GM12891 (cell line): ENCODE measurements around the gene SHMT1.
"Not testable (repeated sequence)": the region's sequence is repeated elsewhere in the genome, so short reads cannot be mapped to it uniquely, and the experiment has no call there.

ENCODE experiments used
- DNase-seq: peaks from one replicate; pipeline ENCODE4 v3.0.0; 2011; ENCODE audit warnings: low spot score; ENCODE audit not compliant: insufficient read length
- FAIRE-seq: peaks from 2 replicates; lab custom pipeline; 2011; peaks lifted over from hg19 to GRCh38; lab: Jason Lieb, UNC
- PAX5 ChIP-seq: IDR thresholded peaks from 2 replicates; pipeline ENCODE4 v1.6.1; 2011; ENCODE audit warnings: low read length, moderate library complexity, mild to moderate bottlenecking; ENCODE audit not compliant: insufficient read depth, severe bottlenecking
- POLR2A ChIP-seq: IDR thresholded peaks from 2 replicates; pipeline ENCODE4 v1.6.1; 2011; ENCODE audit warnings: low read depth, low read length, control low read depth
- POLR2AphosphoS5 ChIP-seq: IDR thresholded peaks from 2 replicates; pipeline ENCODE4 v1.6.1; 2011; ENCODE audit warnings: low read depth, low read length, control low read depth
- POU2F2 ChIP-seq: IDR thresholded peaks from 2 replicates; pipeline ENCODE4 v1.6.1; 2011; ENCODE audit warnings: low read depth, mild to moderate bottlenecking, control low read depth, low read length, moderate library complexity
- SPI1 ChIP-seq: IDR thresholded peaks from 2 replicates; pipeline ENCODE4 v1.6.1; 2011; ENCODE audit warnings: low read depth, low read length, control low read depth
- TAF1 ChIP-seq: IDR thresholded peaks from 2 replicates; pipeline ENCODE4 v1.6.1; 2011; ENCODE audit warnings: low read depth, low read length, control low read depth

The SHMT1 gene

DNA sequence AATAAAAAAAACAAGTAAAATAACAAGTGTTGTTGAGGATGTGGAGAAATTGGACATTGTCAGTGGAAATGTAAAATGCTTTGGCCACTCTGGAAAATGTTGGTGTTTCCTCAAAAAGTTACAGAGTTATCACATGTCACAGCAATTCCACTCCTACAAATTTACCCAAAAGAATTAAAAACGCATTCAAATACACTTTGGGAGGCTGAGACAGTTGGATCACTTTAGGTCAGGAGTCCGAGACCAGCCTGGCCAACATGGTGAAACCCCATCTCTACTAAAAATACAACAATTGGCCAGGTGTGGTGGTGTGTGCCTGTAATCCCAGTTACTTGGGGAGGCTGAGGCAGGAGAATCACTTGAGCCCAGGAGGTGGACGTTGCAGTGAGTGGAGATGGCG, 54.1 kb downstream of the SHMT1 start:
- FAIRE-seq = no peak
- TF ChIP-seq POU2F2 (no peak), POLR2AphosphoS5 (no peak), PAX5 (no peak), POLR2A (no peak), TAF1 (no peak), SPI1 (no peak)

DNA sequence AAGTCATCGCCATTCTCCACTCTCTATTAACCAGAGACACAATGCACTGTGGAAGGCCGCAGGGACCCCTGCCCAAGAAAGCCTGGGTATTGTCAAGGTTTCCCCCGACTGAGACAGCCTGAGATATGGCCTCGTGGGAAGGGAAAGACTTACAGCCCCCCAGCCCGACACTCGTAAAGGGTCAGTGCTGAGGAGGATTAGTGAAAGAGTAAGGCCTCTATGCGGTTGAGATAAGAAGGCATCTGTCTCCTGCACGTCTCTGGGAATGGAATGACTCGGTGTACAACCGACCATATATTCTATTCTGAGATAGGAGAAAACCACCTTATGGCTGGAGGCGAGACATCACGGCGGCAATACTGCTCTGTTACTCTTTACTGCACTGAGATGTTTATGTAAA, 60.1 kb downstream of the SHMT1 start:
- FAIRE-seq = not testable (repeated sequence)

More for the DNA sequence above, 54.1 kb downstream of the SHMT1 start:
- DNase-seq = no peak

DNA sequence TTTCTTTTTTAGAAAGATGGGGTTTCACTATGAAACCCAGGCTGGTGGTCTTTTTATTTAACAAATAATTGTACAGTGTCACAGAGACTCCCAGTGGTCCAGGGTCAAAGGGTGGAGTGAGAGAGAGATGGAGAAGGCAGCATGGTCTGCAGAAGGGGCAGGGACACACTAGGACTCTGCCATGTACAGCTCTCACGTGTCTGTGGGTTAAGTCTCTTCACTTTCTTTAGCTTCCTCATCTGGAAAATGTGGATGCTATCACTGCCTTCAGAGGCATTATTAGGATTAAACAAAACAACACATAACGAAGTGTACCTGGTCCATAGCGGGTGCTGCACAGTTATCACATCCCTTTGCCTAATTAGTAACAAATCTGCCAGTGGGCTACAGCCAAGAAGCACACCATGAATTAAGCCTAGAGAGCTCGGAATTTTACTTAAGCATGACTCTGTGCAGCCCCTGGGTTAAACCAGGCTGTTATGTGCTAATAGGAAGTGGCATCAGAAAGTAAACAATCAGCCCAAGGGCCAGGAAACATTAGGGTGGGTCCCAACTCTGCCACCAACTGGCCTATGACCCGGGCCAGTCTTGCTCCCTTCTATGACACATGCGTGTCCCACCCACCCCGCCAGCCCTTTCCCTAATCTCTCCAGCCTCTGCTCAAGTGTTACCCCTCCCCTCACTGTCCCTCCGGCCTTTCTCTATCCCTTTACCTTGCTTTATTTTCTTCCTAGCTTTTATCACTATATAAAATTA, 62.4 kb downstream of the SHMT1 start:
- FAIRE-seq (no peak), DNase-seq (no peak)
- TF ChIP-seq POU2F2 (no peak), SPI1 (no peak), POLR2A (no peak), POLR2AphosphoS5 (no peak)

More for the DNA sequence above, 60.1 kb downstream of the SHMT1 start:
- DNase-seq = not testable (repeated sequence)

DNA sequence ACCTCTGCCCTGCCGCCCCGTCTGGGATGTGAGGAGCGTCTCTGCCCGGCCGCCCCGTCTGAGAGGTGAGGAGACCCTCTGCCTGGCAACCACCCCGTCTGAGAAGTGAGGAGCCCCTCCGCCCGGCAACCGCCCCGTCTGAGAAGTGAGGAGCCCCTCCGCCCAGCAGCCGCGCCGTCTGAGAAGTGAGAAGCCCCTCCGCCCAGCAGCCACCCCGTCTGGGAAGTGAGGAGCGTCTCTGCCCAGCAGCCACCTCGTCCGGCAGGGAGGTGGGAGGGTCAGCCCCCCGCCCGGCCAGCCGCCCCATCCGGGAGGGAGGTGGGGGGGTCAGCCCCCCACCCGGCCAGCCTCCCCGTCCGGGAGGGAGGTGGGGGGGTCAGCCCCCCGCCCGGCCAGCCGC, 65.3 kb downstream of the SHMT1 start:
- not testable (repeated sequence) for FAIRE-seq, DNase-seq

DNA sequence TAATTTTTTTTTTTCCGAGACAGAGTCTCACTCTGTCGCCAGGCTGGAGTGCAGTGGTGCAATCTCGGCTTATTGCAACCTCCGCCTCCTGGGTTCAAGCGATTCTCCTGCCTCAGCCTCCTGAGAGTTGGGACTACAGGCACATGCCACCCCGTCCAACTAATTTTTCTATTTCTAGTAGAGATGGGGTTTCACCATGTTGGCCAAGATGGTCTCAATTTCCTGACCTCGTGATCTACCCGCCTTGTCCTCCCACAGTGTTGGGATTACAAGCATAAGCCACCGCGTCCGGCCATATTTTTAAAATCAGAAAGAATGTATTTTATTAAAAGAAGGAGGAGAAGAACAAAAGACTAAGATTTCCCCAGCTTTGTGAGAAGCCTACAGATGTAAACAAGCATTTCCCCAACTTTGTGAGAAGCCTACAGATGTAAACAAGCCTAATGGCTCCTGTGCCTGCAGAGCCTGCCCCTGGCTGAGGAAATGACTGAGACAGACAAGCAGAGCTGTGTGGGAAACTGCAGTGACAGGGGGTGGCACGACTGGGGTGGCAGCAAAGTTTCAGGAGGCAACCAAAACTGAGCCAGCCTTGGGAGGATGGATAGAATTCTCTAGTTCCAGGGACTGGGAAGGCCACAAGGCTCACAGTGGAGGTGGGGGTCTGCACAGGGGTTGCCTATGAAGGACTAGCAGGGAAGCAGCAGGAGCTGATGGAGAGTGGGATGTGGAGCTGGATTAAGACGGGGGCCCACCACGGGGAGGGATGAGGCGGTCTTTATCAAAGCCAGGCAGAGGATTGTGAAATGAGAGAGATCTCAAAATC, 71.4 kb downstream of the SHMT1 start:
- DNase-seq (no peak), FAIRE-seq (no peak)
- TF ChIP-seq POLR2AphosphoS5 = no peak
- no peak for TF ChIP-seq POLR2A
- no peak for TF ChIP-seq TAF1
- no peak for TF ChIP-seq PAX5
- no peak for TF ChIP-seq POU2F2
- no peak for TF ChIP-seq SPI1

DNA sequence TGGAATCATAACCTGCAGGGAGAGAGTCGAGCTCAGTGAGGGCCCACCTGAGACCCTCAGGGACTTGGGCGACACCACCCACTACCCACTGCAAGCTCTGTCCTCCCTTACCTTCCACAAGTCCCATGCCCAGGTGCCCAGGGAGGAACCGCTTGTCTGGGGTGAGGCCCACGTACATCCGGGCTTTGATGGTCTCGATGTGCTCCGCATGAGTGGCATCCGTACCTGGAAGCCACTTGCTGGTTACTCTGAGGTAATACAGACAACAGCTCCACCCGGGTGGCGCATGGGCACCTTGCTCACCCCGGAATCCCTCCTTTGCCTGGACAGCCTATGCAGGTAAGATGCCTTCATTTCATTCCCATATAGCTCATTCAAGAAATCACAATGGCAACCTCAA, 78.1 kb downstream of the SHMT1 start:
- TF ChIP-seq PAX5 = no peak
- TF ChIP-seq SPI1 = no peak
- no peak for TF ChIP-seq POU2F2
- TF ChIP-seq POLR2A = no peak
- no peak for TF ChIP-seq POLR2AphosphoS5
- TF ChIP-seq TAF1 = no peak
- DNase-seq (no peak), FAIRE-seq (no peak)

DNA sequence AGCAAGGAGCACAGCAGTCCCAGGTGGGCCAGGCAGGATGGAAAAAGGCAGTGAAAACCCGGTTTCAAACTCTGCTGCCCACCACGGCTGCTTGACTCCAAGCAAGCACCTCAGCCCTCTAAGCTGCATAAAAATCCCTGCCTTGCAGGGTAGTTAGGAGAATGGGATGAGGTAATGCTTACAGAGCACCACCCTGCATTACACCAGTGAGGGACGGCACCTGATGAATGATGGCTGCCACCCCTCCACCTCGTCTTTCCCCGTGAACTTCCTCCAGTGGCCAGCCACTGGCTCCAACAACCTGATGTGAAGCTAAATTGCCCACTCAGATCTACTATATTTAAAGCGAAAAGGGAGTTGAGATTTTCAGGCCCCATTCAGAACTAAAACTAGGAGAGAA, 81.6 kb downstream of the SHMT1 start:
- no peak for TF ChIP-seq POLR2AphosphoS5
- no peak for TF ChIP-seq POU2F2
- TF ChIP-seq SPI1 = no peak
- no peak for TF ChIP-seq PAX5
- TF ChIP-seq TAF1 = no peak
- no peak for TF ChIP-seq POLR2A
- FAIRE-seq (no peak), DNase-seq (no peak)

DNA sequence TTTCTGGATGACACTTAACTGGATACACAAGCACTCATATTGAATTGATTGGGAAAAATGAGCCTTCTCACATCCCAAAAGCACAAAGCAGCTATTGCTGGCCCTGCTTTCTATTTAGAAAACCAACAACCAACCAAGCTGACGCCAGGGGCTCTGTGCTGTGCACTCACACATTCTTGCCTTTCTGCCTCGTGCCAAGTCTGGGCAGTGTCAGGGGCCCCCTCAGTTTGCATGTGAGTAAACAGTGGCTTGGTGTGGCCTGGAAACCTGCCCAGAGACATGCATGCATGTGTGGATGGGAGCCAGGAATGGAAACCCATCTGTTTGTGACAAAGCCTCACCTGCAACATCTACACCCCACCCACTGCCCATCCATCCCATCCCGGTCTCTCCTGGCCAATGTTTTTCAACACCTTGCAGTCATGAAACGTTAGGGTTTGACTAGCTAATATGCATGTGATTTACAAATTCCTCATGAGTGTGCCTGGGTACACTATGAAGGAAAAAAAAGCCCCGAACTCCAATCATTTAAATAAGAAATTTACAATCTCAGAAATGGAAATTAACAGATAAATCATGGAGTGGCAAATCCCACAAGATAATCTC, 82.5 kb downstream of the SHMT1 start:
- no peak for TF ChIP-seq POU2F2
- no peak for TF ChIP-seq TAF1
- no peak for TF ChIP-seq SPI1
- no peak for TF ChIP-seq PAX5
- no peak for TF ChIP-seq POLR2AphosphoS5
- TF ChIP-seq POLR2A = no peak
- no peak for FAIRE-seq

DNA sequence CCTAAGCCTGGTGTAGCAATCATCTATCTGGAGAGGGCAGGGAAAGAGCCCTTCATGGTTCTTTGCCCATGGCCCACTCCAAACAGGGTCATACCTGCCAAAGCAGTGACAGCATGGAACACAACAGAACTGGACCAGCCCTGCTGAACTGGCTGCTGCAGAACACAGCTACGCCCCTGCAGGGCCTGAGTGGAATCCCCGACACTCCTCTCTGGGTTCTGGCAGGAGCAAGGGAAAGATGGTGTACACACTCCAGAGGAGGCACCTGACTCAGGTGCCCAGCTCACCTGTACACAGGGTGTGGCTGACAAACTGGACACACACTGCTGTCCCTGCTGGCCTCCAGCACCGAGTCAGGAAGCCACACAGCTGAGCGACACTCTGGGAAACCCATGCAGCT, 83.1 kb downstream of the SHMT1 start:
- FAIRE-seq = no peak
- no peak for DNase-seq
- no peak for TF ChIP-seq POU2F2
- no peak for TF ChIP-seq POLR2A
- TF ChIP-seq SPI1 = no peak
- TF ChIP-seq TAF1 = no peak
- no peak for TF ChIP-seq POLR2AphosphoS5
- TF ChIP-seq PAX5 = no peak

More for the DNA sequence above, 82.5 kb downstream of the SHMT1 start:
- DNase-seq = no peak
